Esophagus (tissue), 2 donors: ENCODE measurements around the gene MAP6. TPM values are rescaled to one million over a fixed set of nuclear protein-coding genes. Genes with fewer than 3 reads are reported as not detected.

ENCODE experiments used
- H3K27ac ChIP-seq, 2 donors: one replicate each; pipeline ENCODE4 v1.5.1; 2013; ENCODE audit warnings: low read depth in 2 of 2, mild to moderate bottlenecking in 2 of 2, inconsistent platforms in 1 of 2, low read length in 1 of 2, moderate library complexity in 1 of 2
- H3K27me3 ChIP-seq, 2 donors: one replicate each; pipeline ENCODE4 v1.6.1; 2013; ENCODE audit warnings: low read length in 2 of 2, control low read depth in 1 of 2, mild to moderate bottlenecking in 1 of 2; ENCODE audit not compliant: insufficient read depth in 2 of 2, control insufficient read depth in 1 of 2
- H3K36me3 ChIP-seq, 2 donors: one replicate each; pipeline ENCODE4 v1.6.1; 2013; ENCODE audit warnings: low read length in 1 of 2; ENCODE audit not compliant: control insufficient read depth in 2 of 2, insufficient read depth in 2 of 2
- H3K4me1 ChIP-seq, 2 donors: one replicate each; pipeline ENCODE4 v1.6.1; 2013; ENCODE audit warnings: low read length in 1 of 2; ENCODE audit not compliant: control insufficient read depth in 2 of 2, insufficient read depth in 2 of 2
- H3K4me3 ChIP-seq, 2 donors: one replicate each; pipeline ENCODE4 v1.5.1; 2013; ENCODE audit warnings: low read length in 2 of 2, mild to moderate bottlenecking in 2 of 2, low read depth in 1 of 2, moderate library complexity in 1 of 2
- H3K9me3 ChIP-seq, 2 donors: one replicate each; pipeline ENCODE4 v1.6.1; 2013; ENCODE audit warnings: mild to moderate bottlenecking in 2 of 2, low read depth in 1 of 2, low read length in 1 of 2, moderate library complexity in 1 of 2; ENCODE audit not compliant: control insufficient read depth in 2 of 2, insufficient read depth in 1 of 2
- WGBS, 2 donors: extraction: QIAGEN DNeasy Blood & Tissue Kit; methylation state at CpG; one replicate each; pipeline ENCODE4 v1.1.7; 2013; 5-methylcytosine and 5-hydroxymethylcytosine counted together
- polyA plus RNA-seq, 2 donors: library from polyadenylated mRNA; stranded (reverse); fragments of 200-250 nt; gene quantifications; one replicate each; pipeline ENCODE4 v1.2.3, GENCODE V29; 2013
- donor health status: healthy with polysubstance abuse.
- donor health status: Bipolar disorder and iron deficiency.

Gene MAP6
- polyA plus RNA-seq, 2 donors, result 0.71 to 1.6 TPM

DNA sequence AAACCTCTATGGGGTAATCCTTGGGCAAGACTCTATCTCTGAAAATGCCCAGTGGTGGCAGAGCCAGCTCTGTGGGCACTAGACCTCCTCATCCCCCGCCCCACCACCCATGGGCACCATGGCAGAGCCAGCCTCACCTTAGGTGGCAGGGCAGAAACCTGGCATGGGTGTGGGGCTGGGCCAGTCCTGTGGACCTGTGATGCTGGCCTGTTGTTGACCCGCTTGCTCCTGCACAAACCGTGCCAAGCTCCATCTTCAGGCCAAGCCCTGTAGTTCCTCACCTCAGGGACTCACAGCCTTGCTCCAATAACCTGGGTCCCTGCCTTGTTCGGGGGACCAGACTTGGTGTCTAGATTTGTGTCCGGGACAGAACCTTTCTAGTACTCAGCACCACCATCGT lies 115.7 kb downstream of the MAP6 start:
- H3K4me1 ChIP-seq, result peaks cover 7% of the 10 kb centered on the region in 2 donors
- no peaks in the 10 kb centered on the region for H3K27me3 ChIP-seq
- H3K27ac ChIP-seq, result no peak overlapping the region
- 84 to 86% methylated on average over 6 of the region's 6 CpGs for WGBS, 2 donors
- H3K9me3 ChIP-seq, result no peaks in the 10 kb centered on the region
- no peak overlapping the region for H3K4me3 ChIP-seq
- H3K36me3 ChIP-seq, result no peaks in the 10 kb centered on the region

DNA sequence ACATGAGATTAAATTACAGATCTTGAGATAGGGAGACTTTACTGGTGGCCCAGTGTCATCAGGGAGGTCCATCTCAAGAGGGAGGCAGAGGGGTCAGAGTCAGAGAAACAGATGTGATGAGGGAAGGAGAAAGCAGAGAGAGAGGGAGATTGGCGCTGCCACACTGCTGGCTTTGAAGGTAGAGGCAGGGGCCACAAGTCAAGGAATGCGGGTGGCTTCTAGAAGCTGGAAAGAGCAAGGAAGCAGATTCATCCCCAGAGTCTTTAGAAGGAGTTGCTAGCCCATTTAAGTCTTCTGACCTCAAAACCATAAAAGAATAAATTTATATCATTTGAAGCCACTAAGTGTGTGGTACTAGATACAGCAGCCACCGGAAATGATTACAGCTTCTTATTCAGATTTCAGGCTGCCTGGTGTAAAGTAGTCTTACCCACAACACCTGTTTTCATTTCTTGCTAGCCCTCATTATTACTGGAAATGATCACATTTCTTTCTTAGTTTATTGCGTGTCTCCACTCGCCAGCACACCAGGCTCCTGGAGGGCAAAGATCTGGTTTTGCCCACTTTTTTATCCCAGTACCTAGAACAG lies 119.4 kb downstream of the MAP6 start:
- no peaks in the 10 kb centered on the region for H3K9me3 ChIP-seq
- WGBS, 2 donors, result 75% methylated on average over 5 of the region's 5 CpGs
- H3K27ac ChIP-seq, result no peak overlapping the region
- no peak overlapping the region for H3K4me3 ChIP-seq
- peaks cover 0 to under 1% of the 10 kb centered on the region in 2 donors for H3K4me1 ChIP-seq
- H3K36me3 ChIP-seq, result no peaks in the 10 kb centered on the region
- H3K27me3 ChIP-seq, result no peaks in the 10 kb centered on the region

DNA sequence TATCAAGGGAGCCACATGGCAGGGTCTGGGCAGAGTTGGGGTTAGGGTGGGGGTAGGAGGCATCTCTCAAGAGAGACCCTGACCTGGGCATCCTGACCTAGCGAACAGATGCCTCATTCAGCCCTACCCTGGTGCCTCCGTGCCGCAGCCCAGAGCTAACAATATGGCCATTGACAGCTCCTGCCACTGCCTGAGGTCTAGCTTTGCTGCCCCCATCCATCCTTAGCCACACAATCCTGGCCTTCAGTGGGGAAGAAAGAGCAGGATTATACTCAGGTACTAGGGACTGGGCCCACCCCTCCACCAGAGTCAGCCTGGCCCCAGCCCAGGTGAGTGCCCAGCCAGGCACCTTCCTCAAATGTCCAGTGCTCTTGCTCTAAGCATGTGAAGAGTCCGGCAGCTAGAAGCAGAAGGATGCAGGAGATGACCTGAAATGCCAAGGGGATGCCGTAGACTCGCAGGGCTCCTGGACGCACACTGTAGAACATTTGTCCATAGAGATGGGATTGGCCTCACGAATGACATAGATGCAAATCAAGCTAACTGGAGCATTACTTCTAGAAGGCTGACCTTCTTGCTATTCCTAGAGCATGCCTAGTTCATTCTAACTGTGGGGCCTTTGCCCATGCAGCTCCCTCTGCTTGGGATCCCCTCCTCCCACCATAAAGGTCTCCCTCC lies 120.1 kb downstream of the MAP6 start:
- Histone ChIP-seq H3K36me3 (no peaks in the 10 kb centered on the region), H3K9me3 (no peaks in the 10 kb centered on the region), H3K4me3 (no peak overlapping the region), H3K27ac (no peak overlapping the region), H3K27me3 (no peaks in the 10 kb centered on the region), H3K4me1 (no peaks in the 10 kb centered on the region)
- WGBS, 2 donors, result 91% methylated on average over 8 of the region's 8 CpGs

DNA sequence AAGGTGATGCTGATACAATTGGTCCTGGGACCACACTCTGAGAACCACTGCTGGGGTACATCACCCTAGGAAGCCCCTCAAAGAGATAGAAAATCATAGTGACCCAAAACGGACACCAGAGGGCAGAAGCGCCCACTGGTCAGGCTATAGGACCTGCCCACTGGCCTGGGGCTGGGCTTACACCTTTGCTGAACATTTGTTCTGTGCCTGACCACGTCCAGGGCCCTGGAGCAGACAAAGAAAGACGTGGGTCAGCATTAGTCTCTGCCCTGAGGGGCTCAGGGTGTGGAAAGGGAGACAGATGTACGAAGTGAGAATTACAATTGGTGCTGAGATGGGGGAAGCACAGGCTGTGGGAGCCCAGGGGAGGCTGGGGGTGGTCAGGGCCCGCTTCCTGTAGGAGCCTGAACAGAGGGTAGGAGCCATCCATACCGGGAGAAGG lies 121.2 kb downstream of the MAP6 start:
- no peak overlapping the region for H3K27ac ChIP-seq
- H3K4me3 ChIP-seq, result no peak overlapping the region
- no peaks in the 10 kb centered on the region for H3K36me3 ChIP-seq
- no peaks in the 10 kb centered on the region for H3K9me3 ChIP-seq
- WGBS, 2 donors, result 19 to 21% methylated on average over 7 of the region's 7 CpGs
- no peaks in the 10 kb centered on the region for H3K4me1 ChIP-seq
- H3K27me3 ChIP-seq, result no peaks in the 10 kb centered on the region

DNA sequence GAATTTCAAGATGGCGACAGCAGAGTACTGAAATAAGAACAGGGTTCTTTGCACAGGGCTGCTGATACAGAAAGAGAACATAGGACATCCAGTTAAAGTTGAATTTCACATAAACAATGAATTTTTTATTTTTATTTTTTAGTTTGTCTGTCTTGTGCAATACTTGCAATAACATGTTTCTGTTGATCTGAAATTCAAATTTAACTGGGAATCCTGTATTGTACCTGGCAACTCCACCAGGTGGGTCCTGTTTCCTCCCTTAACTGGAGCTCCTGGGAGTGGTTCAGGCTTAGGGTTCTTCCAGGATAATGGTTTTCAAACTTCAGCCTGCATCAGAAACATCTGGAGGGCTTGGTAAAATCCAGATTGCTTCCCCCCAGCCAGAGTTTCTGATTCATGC lies 121.7 kb downstream of the MAP6 start:
- no peaks in the 10 kb centered on the region for H3K4me1 ChIP-seq

DNA sequence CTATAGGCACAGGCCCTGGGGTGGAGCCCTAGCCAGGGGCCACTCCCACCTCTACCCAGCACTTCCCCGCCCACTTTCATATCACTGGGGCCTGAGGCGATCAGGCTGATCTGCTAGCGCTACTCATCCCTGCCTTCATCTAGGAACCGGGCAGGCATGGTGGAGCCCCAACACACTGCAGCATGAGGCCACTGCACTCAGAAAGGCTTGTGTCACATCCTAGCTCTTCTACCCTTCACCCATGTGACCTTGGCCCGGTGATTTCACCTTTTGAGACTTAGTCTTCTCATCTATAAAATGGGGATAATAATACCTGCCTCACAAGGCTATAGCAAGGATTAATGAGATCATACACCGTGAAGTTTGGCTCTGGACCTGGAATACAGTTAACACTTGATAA lies 125.0 kb downstream of the MAP6 start:
- Histone ChIP-seq H3K4me1 (no peaks in the 10 kb centered on the region), H3K27me3 (no peaks in the 10 kb centered on the region), H3K27ac (no peak overlapping the region), H3K4me3 (no peak overlapping the region), H3K36me3 (no peaks in the 10 kb centered on the region), H3K9me3 (no peaks in the 10 kb centered on the region)
- WGBS, 2 donors, result 78 to 87% methylated on average over 6 of the region's 6 CpGs

More for the DNA sequence above, 121.7 kb downstream of the MAP6 start:
- no peaks in the 10 kb centered on the region for H3K27me3 ChIP-seq
- H3K27ac ChIP-seq, result no peak overlapping the region
- no peaks in the 10 kb centered on the region for H3K9me3 ChIP-seq
- H3K4me3 ChIP-seq, result no peak overlapping the region
- H3K36me3 ChIP-seq, result no peaks in the 10 kb centered on the region
- WGBS, 2 donors, result 95 to 97% methylated on average over 1 of the region's 1 CpG

DNA sequence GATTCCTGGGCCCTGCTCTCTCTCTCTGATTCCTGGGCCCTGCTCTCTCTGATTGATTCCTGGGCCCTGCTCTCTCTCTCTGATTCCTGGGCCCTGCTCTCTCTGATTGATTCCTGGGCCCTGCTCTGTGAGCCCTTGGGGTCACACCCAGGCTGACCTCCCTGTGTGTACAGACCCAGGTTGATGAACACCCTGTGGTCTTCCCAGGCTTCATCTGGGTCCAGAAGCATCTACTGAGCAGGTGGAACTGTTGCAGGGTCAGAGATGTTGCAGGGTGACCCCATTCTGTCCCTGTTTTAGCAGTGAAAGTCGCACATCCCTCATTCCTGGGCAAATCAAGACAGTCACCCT lies 126.8 kb downstream of the MAP6 start:
- no peaks in the 10 kb centered on the region for H3K9me3 ChIP-seq
- H3K27me3 ChIP-seq, result no peaks in the 10 kb centered on the region
- no peak overlapping the region for H3K4me3 ChIP-seq
- 85 to 86% methylated on average over 1 of the region's 1 CpG for WGBS, 2 donors
- no peak overlapping the region for H3K27ac ChIP-seq
- H3K4me1 ChIP-seq, result no peaks in the 10 kb centered on the region
- no peaks in the 10 kb centered on the region for H3K36me3 ChIP-seq

DNA sequence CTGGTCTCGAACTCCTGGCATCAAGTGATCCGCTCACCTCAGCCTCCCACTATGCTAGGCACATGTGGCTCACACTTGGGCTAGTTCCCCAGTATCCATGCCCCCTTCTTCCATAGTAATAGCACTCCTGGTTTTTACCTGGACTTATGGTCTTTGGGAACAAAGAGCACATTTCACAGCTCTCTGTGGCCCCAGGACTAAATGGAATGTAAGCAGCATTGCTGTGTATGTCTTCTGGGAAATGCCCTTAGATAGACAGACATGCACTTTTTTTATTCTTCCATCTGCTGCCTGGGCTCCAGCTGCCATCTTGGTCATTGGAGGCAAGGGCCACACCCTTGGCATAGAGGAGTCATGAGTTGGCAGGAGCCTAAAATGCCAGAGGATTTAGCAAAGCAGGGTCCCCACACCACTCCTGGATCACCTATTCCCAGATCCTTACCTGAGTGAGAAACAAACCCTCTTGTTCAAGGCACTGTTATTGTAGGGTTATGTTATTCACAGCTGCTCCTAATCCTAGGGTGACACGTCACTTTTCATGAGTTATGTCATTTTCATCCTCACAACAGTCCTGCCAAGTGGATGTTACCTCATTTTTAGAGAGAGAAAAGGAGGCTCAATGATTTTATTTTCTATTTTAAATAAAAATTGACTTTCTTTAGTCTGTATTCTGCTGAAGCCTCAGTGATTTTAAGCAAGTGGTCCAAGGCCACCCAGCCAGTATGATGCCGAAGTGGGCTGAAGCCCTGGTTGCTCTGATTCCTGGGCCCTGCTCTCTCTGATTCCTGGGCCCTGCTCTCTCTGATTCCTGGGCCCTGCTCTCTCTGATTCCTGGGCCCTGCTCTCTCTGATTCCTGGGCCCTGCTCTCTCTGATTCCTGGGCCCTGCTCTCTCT lies 127.4 kb downstream of the MAP6 start:
- Histone ChIP-seq H3K27me3 (no peaks in the 10 kb centered on the region), H3K27ac (no peak overlapping the region), H3K4me3 (no peak overlapping the region), H3K36me3 (no peaks in the 10 kb centered on the region), H3K9me3 (no peaks in the 10 kb centered on the region), H3K4me1 (no peaks in the 10 kb centered on the region)
- WGBS, 2 donors, result 91% methylated on average over 4 of the region's 4 CpGs

DNA sequence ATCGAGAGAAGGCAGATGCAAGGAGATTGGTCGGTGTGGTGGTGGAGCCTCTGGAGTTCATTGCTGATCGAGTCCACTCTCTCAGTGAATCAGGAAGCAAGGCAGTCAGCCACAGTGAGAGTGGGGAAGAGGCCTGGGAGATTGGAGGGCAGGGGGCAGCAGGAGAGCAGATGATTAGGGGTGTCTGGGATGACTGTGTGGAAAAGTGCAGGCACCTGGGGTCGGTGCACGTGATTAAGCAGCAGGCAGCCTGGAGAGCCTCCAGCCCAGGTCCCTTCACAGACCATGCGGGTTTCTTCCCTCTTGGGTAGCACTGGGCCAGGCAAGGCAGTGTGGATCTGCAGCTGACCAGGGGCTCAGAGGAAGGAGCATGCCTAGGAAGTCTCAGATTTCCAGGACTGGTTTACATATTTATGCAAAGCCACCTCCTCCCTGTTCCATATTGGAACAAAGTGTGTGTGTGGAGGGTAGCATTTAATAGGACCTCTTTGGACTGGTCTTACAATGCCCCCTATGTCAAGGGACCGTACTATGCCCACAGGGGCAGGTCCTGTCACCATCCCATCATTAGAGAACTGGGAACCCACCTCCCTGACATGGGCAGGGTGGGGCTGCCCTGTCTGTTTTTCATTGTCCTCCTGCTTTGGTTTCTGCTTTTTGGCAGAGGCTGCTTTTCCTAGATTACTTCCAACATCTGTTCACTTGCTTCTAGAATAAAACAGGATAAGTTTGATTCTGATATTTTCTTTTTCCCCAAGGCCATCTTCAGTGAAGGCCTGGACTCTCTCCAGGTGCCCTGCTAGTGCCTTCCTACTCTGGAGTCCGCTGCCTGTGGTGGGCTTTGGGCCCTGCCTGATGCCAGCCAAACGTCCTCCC lies 129.1 kb downstream of the MAP6 start:
- Histone ChIP-seq H3K4me3 (no peak overlapping the region), H3K9me3 (no peaks in the 10 kb centered on the region), H3K27me3 (no peaks in the 10 kb centered on the region), H3K36me3 (no peaks in the 10 kb centered on the region), H3K4me1 (no peaks in the 10 kb centered on the region), H3K27ac (no peak overlapping the region)
- 75 to 76% methylated on average over 9 of the region's 9 CpGs for WGBS, 2 donors
